ENCODE data around the gene NFIA. TPM values are rescaled to one million over a fixed set of nuclear protein-coding genes. Genes with fewer than 3 reads are reported as not detected.

Gene NFIA
- polyA plus RNA-seq, 1 donor (not counting 4 experiments of a cell fraction or from before 2014, with no cell fraction given) = 14.7 TPM

DNA sequence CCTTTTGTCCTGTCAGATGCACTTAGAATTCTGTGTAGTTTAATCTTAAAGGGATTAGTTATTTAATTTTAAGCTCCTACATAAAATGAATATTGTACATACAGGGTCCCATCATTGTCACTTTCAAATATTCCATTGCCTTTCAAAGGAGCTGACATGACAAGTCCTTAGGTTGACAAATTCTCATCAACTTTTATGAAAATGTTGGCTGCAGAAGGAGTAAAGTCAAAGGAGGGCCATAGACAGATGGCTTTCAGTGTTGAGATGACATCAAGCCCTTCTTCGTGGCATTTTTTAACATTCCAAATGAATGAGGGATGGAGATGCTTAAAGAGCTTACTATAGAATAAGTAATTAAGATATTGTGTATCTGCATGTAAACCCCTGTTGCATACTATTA lies 15.4 kb downstream of the NFIA start:
- H3K79me2 ChIP-seq (ENCODE audit: control insufficient read depth, insufficient read depth, low read length) = peaks cover 46% of the 10 kb centered on the region
- H3K9ac ChIP-seq (ENCODE audit: control insufficient read depth, extremely low read depth, insufficient read depth, low read length) = no peak overlapping the region
- H3K9me3 ChIP-seq (ENCODE audit: control insufficient read depth, low read depth, low read length) = no peaks in the 10 kb centered on the region
- no peaks in the 10 kb centered on the region for H4K20me1 ChIP-seq (ENCODE audit: control insufficient read depth, extremely low read depth, insufficient read depth, low read length)
- no peaks in the 10 kb centered on the region for H3K9me1 ChIP-seq (ENCODE audit: control insufficient read depth, extremely low read depth, insufficient read depth, low read length)
- H3K36me3 ChIP-seq (ENCODE audit: control insufficient read depth in 2 of 2, extremely low read depth in 1 of 2, insufficient read depth in 2 of 2, low read length in 2 of 2) = no peaks in the 10 kb centered on the region
- DNase-seq (ENCODE audit: low read depth, low spot score) (no peak), FAIRE-seq (no peak)
- no peak overlapping the region for H2AFZ ChIP-seq (ENCODE audit: control insufficient read depth, low read length)
- no peaks in the 10 kb centered on the region for H3K27me3 ChIP-seq (ENCODE audit: control insufficient read depth, extremely low read depth, insufficient read depth, low read length)
- no peak overlapping the region for H3K4me2 ChIP-seq (ENCODE audit: control insufficient read depth, extremely low read depth, insufficient read depth, low read depth, low read length)
- TF ChIP-seq EZH2 (IDR thresholded peaks at IDR 0.05; ENCODE audit: low read length) = no peak
- TF ChIP-seq, protein P1, sequence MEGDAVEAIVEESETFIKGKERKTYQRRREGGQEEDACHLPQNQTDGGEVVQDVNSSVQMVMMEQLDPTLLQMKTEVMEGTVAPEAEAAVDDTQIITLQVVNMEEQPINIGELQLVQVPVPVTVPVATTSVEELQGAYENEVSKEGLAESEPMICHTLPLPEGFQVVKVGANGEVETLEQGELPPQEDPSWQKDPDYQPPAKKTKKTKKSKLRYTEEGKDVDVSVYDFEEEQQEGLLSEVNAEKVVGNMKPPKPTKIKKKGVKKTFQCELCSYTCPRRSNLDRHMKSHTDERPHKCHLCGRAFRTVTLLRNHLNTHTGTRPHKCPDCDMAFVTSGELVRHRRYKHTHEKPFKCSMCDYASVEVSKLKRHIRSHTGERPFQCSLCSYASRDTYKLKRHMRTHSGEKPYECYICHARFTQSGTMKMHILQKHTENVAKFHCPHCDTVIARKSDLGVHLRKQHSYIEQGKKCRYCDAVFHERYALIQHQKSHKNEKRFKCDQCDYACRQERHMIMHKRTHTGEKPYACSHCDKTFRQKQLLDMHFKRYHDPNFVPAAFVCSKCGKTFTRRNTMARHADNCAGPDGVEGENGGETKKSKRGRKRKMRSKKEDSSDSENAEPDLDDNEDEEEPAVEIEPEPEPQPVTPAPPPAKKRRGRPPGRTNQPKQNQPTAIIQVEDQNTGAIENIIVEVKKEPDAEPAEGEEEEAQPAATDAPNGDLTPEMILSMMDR (optimal IDR thresholded peaks at IDR 0.05 in 1 of 3, IDR thresholded peaks at IDR 0.05 in 1 of 3, conservative IDR thresholded peaks at IDR 0.05 in 1 of 3; ENCODE audit: extremely low read depth in 1 of 3, insufficient read depth in 2 of 3, low read length in 3 of 3) = no peak
- dilution Hi-C loops (cut with MboI; ENCODE audit: extremely low pct_ligation_motif_present, low sequenced_read_pairs) = no loop called here
- H3K27ac ChIP-seq (ENCODE audit: control insufficient read depth, insufficient read depth, low read length) = no peak overlapping the region
- H3K4me3 ChIP-seq (ENCODE audit: control insufficient read depth in 2 of 3, extremely low read depth in 1 of 3, insufficient read depth in 2 of 3, low read depth in 1 of 3, low read length in 3 of 3) = no peak overlapping the region
- H3K4me1 ChIP-seq (ENCODE audit: control insufficient read depth, extremely low read depth, insufficient read depth, low read length) = peaks cover 11% of the 10 kb centered on the region

DNA sequence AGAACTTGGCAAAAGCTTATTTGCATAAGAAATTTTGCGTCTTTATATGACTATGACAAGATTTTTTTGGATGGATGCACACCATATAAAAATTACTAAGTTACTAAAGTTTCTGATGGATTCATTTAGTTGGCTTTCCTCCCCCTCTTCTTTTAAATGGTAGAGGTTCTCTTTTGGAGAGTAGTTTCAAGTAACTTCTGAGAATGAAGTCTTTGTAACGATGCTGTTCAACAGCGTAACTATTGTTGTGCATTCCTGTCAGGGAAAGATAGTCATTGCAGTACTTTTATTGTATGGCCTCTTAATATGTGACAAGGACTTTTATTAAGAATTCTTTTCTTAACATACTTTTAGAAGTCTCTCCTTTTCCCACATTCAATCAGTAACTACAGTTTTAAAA lies 16.0 kb downstream of the NFIA start:
- DNase-seq (ENCODE audit: low read depth, low spot score) (no peak), FAIRE-seq (no peak)
- no peaks in the 10 kb centered on the region for H3K9me3 ChIP-seq (ENCODE audit: control insufficient read depth, low read depth, low read length)
- dilution Hi-C loops (cut with MboI; ENCODE audit: extremely low pct_ligation_motif_present, low sequenced_read_pairs) = no loop called here
- TF ChIP-seq EZH2 (IDR thresholded peaks at IDR 0.05; ENCODE audit: low read length) = no peak
- TF ChIP-seq, protein P1 (optimal IDR thresholded peaks at IDR 0.05 in 1 of 3, IDR thresholded peaks at IDR 0.05 in 1 of 3, conservative IDR thresholded peaks at IDR 0.05 in 1 of 3; ENCODE audit: extremely low read depth in 1 of 3, insufficient read depth in 2 of 3, low read length in 3 of 3) = no peak
- no peak overlapping the region for H2AFZ ChIP-seq (ENCODE audit: control insufficient read depth, low read length)
- H3K4me2 ChIP-seq (ENCODE audit: control insufficient read depth, extremely low read depth, insufficient read depth, low read depth, low read length) = no peak overlapping the region
- no peaks in the 10 kb centered on the region for H3K9me1 ChIP-seq (ENCODE audit: control insufficient read depth, extremely low read depth, insufficient read depth, low read length)
- H3K27ac ChIP-seq (ENCODE audit: control insufficient read depth, insufficient read depth, low read length) = no peak overlapping the region
- H3K4me1 ChIP-seq (ENCODE audit: control insufficient read depth, extremely low read depth, insufficient read depth, low read length) = peaks cover 9% of the 10 kb centered on the region
- no peak overlapping the region for H3K9ac ChIP-seq (ENCODE audit: control insufficient read depth, extremely low read depth, insufficient read depth, low read length)
- H3K36me3 ChIP-seq (ENCODE audit: control insufficient read depth in 2 of 2, extremely low read depth in 1 of 2, insufficient read depth in 2 of 2, low read length in 2 of 2) = no peaks in the 10 kb centered on the region
- H3K27me3 ChIP-seq (ENCODE audit: control insufficient read depth, extremely low read depth, insufficient read depth, low read length) = no peaks in the 10 kb centered on the region
- peaks cover 51% of the 10 kb centered on the region for H3K79me2 ChIP-seq (ENCODE audit: control insufficient read depth, insufficient read depth, low read length)
- no peak overlapping the region for H3K4me3 ChIP-seq (ENCODE audit: control insufficient read depth in 2 of 3, extremely low read depth in 1 of 3, insufficient read depth in 2 of 3, low read depth in 1 of 3, low read length in 3 of 3)
- H4K20me1 ChIP-seq (ENCODE audit: control insufficient read depth, extremely low read depth, insufficient read depth, low read length) = no peaks in the 10 kb centered on the region
